GM18870 (cell line): Measurements from ENCODE around the gene DNAH14.
"Not testable (repeated sequence)": the region's sequence is repeated elsewhere in the genome, so short reads cannot be mapped to it uniquely, and the experiment has no call there.

Source experiments
- ATAC-seq: cut with Tn5 transposase; IDR thresholded peaks from one replicate; pipeline ENCODE4 v1.9.1; 2021; ENCODE audit warnings: moderate library complexity; ENCODE audit not compliant: unreplicated experiment

Gene DNAH14

DNA sequence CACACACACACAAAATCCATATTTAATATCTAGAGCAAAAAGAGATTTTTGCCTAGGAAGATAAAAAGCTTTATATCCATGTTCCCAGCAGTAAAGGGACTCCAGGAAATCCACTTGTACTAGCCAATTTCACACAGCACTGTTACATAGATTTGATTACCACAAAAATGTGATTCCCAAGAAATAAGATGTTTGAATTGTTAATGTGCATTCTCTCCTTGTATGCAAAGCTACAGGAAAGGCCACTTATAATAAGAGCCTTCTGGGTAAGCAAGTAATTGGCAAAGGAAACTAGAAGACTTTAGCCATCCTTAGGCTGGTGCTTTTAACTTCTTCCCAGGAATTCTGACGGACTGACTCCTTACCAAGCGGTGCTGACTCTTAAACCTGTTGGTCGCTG lies 409.1 kb downstream of the DNAH14 start:
- ATAC-seq, result no peak

DNA sequence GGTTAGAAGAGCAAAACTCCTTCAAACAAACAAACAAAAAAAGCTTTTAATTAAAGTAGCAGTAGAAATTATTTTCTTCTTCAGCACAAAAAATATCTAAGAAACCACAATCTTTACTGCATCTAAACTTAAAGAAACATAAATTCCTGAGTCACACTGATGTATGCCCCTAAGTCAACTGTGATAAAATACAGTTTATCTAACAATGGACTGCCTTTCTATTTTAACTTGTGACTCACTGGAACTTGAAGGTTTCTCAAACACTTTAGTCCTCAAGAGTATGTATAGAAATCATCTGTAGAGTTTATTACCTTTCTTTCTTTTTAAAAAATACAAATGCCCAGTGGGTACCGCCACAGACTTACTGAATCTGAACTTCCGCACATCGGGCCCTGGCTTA lies 412.2 kb downstream of the DNAH14 start:
- ATAC-seq, result no peak

DNA sequence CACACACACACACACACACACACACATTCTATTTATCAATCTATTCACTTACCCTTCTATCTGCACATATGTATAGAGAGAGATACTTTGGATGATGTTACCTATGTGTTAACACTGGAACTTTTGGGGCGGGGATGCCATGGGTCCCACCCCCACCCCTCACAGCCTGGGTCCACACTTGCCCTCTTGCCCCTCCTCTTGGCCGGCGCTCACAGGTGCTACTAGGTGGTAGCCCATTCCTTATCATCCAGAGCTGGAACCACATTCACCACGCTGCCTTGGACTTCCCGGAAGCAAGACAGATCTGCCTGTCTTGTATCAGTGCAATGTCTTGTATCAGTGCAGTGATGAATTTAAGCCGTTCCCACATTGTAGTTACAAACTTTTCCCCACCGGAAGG lies 413.2 kb downstream of the DNAH14 start:
- no peak for ATAC-seq

- no peak for ATAC-seq
Measured at GRCh38 chr1:225343618-225344017, 414.1 kb downstream of the DNAH14 start.

GRCh38 chr1:225347123-225347683 lies 417.7 kb downstream of the DNAH14 start:
- ATAC-seq, result no peak

GRCh38 chr1:225348400-225348799 lies 418.9 kb downstream of the DNAH14 start:
- no peak for ATAC-seq

DNA sequence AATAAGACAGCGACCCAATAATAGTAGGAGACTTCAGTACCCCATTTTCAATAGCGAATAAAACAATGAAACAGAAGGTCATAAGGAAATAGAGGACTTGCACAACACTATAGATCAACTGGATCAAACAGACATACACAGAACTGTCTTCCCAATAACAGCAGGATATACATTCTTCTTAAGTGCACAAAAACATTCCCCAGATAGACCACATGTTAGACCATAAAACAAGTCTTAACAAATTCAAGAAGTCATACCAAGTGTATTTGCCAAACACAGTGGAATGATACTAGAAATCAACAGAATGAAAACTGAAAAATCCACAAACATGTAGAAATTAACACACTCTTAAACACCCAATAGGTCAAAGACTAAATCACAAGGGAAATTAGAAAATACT lies 420.4 kb downstream of the DNAH14 start:
- no peak for ATAC-seq

GRCh38 chr1:225350872-225351271 lies 421.4 kb downstream of the DNAH14 start:
- no peak for ATAC-seq

DNA sequence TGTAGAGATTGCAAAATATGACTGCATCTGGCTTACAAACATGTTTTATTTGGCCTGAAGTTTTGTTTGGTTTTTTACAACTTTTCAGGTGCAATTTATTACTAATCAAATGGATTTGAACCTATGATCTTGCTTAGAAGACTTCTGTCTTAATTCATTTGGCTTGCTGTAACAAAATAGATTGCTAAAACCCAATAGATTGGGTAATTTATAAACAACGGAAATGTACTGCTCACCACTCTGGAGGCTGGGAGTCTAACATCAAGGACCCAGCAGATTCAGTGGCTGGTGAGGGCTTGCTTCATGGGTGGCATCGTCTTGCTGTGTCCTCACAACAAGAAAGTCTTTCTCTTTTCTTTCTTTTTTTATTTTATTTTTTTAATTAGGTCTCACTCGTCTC lies 425.4 kb downstream of the DNAH14 start:
- ATAC-seq, result no peak

GRCh38 chr1:225355863-225356262 lies 426.4 kb downstream of the DNAH14 start:
- no peak for ATAC-seq

DNA sequence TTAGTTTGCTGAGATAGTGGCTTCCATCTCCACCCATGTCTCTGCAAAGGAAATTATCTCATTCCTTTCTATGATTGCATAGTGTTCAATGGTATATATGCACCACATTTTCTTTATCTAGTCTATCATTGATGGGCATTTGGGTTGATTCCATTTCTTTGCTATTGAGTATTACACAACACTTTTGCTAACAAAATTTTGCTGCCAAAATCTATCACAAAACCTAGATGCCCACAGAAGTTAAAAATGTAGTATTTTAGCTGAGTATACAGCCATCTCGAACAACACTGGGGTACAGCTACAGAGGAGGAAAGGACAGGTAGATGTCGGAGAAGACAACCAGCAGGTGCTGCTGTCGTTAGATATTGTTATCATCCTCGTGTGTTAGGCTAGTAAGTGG lies 430.6 kb downstream of the DNAH14 start:
- ATAC-seq, result no peak

- no peak for ATAC-seq
Measured at GRCh38 chr1:225361176-225361575, 431.7 kb downstream of the DNAH14 start.

DNA sequence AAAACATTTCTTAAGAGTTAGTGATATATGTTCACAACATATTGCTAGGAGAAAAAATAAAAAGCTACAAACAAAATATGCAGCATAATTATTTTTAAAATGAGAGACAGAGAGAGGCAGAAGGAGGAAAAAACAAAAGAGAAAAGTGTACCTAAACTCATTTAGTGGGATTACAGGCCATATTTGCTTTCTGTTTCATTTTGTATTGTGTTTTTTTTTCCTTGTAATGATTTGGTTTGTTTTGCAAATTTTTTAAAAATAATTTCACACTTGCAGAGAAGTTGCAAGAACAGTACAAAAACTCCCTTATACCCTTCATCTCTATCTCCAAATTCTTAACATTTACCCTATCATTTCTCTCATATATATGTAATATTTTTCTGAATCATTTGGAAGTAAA lies 433.3 kb downstream of the DNAH14 start:
- ATAC-seq, result no peak

GRCh38 chr1:225364439-225364838 lies 435.0 kb downstream of the DNAH14 start:
- no peak for ATAC-seq

DNA sequence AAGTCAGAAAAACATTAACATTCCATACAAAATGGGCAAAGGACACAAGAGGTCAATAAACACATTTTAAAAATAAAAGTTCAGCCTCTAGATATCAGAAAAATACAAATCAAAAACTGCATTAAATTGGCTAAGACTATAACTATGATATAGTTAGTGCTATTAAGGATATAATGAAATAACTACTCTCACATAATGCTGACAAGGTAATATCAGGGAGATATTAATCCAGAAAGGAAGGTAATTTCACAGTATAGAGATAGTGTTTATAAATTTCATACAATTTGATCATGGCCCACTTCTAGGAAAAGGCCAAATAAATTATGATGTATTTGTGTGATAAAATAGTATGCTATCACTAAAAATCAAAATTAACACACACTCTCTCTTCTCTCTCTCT lies 436.5 kb downstream of the DNAH14 start:
- no peak for ATAC-seq

DNA sequence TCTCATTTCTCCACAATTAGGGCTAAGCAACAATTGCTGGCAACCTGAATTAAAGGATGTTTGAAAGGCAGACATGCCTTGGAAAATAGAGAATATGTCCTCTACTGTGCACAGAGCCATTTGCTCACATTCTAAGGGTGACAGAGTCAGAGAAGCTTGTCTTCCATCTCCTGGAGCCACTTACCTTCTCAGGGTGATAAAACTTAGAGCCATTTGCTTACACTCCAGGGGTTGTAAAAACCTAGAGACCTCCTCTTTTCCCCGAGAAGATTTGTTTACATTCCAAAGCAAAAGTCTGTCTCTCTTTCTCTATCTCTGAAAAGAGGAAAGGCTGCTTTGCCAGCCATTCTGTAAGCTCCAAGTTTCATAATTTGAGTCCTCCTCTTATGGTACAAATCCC lies 437.1 kb downstream of the DNAH14 start:
- no peak for ATAC-seq

DNA sequence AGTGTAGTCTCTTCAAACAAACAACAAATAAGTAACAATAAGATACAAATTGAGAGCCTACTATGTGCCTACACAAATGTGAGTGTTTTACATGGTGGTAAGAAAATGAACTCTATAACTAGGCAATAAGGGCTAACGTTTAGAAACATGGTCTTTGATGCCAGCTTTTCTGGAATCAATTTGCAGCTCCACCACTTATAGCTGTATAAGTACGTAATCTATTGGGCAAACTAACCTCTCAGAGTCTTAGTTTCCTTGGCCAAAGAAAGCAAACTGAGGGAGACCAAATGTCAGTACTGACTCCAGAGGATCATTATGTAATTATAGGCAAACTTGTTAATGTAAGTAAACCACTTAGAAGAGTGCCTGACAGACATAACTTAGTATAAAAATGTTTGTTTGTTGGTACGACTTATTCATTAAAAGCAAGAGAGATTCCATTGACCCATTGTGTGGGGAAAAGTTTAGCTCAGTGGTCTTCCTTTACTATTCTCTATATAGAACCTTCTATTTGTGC lies 438.6 kb downstream of the DNAH14 start:
- no peak for ATAC-seq

DNA sequence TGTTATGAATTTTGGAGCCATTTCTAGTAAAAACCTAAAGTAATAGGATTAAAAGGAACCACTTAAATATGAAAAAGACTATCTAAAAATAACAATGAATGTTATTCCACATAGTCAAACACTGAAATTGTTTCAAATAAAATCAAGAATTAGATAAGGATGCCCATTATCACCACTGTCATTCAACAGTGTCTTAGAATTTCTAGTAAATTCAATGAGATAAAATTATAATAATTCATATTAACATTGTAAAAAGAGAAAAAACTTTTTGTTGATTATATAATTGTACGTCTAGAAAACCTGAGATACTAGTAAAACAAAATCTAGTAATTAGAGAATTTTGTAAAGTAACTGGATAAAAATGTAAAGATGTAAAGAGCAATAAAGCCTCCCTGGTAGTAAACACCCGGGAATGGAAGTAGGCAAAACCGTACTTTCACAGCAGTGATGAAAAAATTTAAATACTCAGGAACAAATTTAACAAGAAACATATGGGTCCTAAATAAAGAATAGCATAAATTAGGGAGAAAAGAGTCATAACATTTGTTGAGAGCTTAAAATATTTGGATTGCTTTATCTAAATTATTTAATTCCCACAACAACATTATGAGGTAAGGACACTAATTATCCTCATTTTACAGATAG lies 442.0 kb downstream of the DNAH14 start:
- no peak for ATAC-seq

- ATAC-seq, result no peak
Measured at GRCh38 chr1:225373155-225373554, 443.7 kb downstream of the DNAH14 start.

DNA sequence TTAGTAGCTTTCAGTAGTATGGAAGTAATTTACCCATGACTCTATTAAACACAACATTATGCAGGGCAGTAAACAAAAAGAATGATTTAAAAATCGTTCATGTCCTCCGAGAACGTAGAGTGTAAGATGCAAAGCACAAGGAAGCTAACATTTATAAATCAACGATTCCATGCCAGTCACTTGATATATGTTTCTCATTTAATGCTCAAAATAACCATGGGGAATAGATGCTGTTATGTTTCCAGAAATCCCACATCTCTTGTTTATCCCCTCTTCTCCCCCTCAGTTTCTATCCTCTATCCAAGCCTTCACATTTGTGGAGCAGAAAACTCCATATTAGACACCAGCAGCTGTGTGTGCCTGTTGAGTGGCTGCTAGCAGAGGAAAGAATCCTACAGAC lies 445.5 kb downstream of the DNAH14 start:
- ATAC-seq, result no peak

DNA sequence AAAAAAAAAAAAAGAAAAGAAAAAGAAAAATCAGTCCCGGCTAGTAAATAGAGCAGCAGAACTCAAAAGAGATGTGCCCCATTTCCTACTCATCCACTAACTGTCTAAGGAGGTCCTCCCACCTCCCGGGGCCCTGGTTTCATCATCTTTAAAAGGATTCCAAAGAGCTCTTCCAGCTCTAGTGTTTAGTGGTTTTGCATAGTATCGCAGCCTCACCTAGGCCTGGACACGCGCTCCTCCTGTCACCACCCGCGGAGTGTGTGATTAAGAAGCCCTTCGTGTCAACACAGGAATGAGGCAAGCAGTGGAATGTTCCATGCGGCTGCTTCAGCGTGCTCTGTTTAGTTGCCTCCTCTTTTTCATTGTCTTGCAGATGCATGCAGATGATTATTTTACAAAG lies 449.4 kb downstream of the DNAH14 start:
- ATAC-seq, result no peak

- no peak for ATAC-seq
Measured at GRCh38 chr1:225380691-225381090, 451.2 kb downstream of the DNAH14 start.

DNA sequence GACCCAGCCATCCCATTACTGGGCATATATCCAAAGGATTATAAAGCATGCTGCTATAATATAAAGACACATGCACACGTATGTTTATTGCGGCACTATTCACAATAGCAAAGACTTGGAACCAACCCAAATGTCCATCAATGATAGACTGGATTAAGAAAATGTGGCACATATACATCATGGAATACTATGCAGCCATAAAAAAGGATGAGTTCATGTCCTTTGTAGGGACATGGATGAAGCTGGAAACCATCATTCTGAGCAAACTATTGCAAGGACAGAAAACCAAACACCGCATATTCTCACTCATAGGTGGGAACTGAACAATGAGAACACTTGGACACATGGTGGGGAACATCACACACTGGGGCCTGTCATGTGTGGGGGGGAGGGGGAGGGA lies 457.4 kb downstream of the DNAH14 start:
- not testable (repeated sequence) for ATAC-seq
